OCI-LY3 (cell line): ENCODE data around the gene SNX2.

Experiments used
- H2AFZ ChIP-seq: fragments of 200-600, 300-600 bp; shearing (Covaris generic); 2 replicates; pipeline ENCODE4 v1.6.0; 2014; ENCODE audit warnings: antibody characterized with exemption, low read depth, low read length
- H3K27ac ChIP-seq: fragments of 200-600, 300-600 bp; sonication (generic); 2 replicates; pipeline ENCODE4 v1.5.1; 2014; ENCODE audit warnings: mild to moderate bottlenecking, low read length, moderate library complexity, mixed read lengths
- H3K27me3 ChIP-seq: fragments of 200-600, 300-600 bp; sonication (generic); 2 replicates; pipeline ENCODE4 v1.6.1; 2014; ENCODE audit warnings: low read depth, low read length, mixed read lengths
- H3K36me3 ChIP-seq: fragments of 200-600, 300-600 bp; sonication (generic); replicated peaks from 2 replicates; pipeline ENCODE3; 2014; ENCODE audit warnings: low read depth, low read length, mixed read lengths
- H3K4me1 ChIP-seq: fragments of 300-600, 200-600 bp; sonication (generic); 2 replicates; pipeline ENCODE4 v1.6.1; 2014; ENCODE audit warnings: low read length, mixed read lengths
- H3K4me2 ChIP-seq: fragments of 200-600, 300-600 bp; sonication (generic); 2 replicates; pipeline ENCODE4 v1.6.1; 2014; ENCODE audit warnings: low read length, mixed read lengths
- H3K4me3 ChIP-seq: fragments of 300-600, 200-600 bp; sonication (generic); 2 replicates; pipeline ENCODE4 v1.5.1; 2014; ENCODE audit warnings: antibody characterized with exemption, mild to moderate bottlenecking, low read length, moderate library complexity
- H3K79me2 ChIP-seq: fragments of 300-600, 200-600 bp; shearing (Covaris generic); 2 replicates; pipeline ENCODE4 v1.6.1; 2014; ENCODE audit warnings: mild to moderate bottlenecking, low read length, mixed read lengths
- H3K9ac ChIP-seq: fragments of 300-600, 200-600 bp; shearing (Covaris generic); 2 replicates; pipeline ENCODE4 v1.6.0; 2014; ENCODE audit warnings: mild to moderate bottlenecking, low read length, moderate library complexity
- H3K9me3 ChIP-seq: fragments of 200-600, 300-600 bp; shearing (Covaris generic); 2 replicates; pipeline ENCODE4 v1.6.1; 2014; ENCODE audit warnings: low read length, mixed read lengths; ENCODE audit not compliant: insufficient read depth
- H4K20me1 ChIP-seq: fragments of 200-600, 300-600 bp; sonication (generic); 2 replicates; pipeline ENCODE4 v1.6.1; 2016; ENCODE audit warnings: low read length, mixed read lengths; ENCODE audit not compliant: insufficient read depth
- EZH2phosphoT487 ChIP-seq: fragments of 200-600 bp; shearing (Covaris generic); IDR thresholded peaks from 2 replicates; pipeline ENCODE4 v1.6.1; 2018; ENCODE audit warnings: antibody characterized with exemption, mixed run types, low read depth
- TF ChIP-seq, protein P1 (sequence below): fragments of 200-600, 300-600 bp; sonication (generic); IDR thresholded peaks from 2 replicates; pipeline ENCODE4 v1.5.1; 2014; ENCODE audit warnings: antibody characterized with exemption, low read length, low read depth

Gene SNX2

GRCh38 chr5:122805481-122805880, 30.6 kb downstream of the SNX2 start:
- H3K4me2 ChIP-seq = no peak overlapping the region
- no peak overlapping the region for H3K27ac ChIP-seq
- H3K36me3 ChIP-seq = peaks cover 27% of the 10 kb centered on the region
- no peaks in the 10 kb centered on the region for H3K4me1 ChIP-seq
- H4K20me1 ChIP-seq = no peaks in the 10 kb centered on the region
- no peaks in the 10 kb centered on the region for H3K79me2 ChIP-seq
- TF ChIP-seq, protein P1, sequence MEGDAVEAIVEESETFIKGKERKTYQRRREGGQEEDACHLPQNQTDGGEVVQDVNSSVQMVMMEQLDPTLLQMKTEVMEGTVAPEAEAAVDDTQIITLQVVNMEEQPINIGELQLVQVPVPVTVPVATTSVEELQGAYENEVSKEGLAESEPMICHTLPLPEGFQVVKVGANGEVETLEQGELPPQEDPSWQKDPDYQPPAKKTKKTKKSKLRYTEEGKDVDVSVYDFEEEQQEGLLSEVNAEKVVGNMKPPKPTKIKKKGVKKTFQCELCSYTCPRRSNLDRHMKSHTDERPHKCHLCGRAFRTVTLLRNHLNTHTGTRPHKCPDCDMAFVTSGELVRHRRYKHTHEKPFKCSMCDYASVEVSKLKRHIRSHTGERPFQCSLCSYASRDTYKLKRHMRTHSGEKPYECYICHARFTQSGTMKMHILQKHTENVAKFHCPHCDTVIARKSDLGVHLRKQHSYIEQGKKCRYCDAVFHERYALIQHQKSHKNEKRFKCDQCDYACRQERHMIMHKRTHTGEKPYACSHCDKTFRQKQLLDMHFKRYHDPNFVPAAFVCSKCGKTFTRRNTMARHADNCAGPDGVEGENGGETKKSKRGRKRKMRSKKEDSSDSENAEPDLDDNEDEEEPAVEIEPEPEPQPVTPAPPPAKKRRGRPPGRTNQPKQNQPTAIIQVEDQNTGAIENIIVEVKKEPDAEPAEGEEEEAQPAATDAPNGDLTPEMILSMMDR = no peak
- no peak for TF ChIP-seq EZH2phosphoT487
- no peaks in the 10 kb centered on the region for H3K9me3 ChIP-seq
- H2AFZ ChIP-seq = no peak overlapping the region
- H3K27me3 ChIP-seq = no peaks in the 10 kb centered on the region
- H3K4me3 ChIP-seq = no peak overlapping the region
- no peak overlapping the region for H3K9ac ChIP-seq

DNA sequence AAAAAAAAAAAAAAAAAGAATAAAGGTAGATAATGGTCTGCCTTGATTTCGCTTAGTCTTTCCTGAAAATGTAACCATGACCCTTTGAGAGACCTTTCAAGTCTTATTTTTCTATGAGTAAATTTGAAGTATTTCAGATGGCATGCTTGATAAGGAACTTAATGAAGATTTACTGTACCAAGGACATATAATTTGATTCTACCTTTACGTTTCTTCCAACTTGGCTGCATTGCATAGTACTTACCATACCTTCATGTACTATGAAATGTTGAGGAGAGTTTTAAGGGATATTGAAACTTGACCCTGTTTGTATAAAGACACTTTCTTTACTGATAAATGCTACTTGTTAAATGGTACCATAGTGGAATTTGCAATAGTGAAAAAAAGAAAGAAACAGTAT, 35.5 kb downstream of the SNX2 start:
- H3K79me2 ChIP-seq = no peaks in the 10 kb centered on the region
- TF ChIP-seq, protein P1 = no peak
- TF ChIP-seq EZH2phosphoT487 = no peak
- H3K4me3 ChIP-seq = no peak overlapping the region
- no peaks in the 10 kb centered on the region for H3K9me3 ChIP-seq
- no peaks in the 10 kb centered on the region for H3K27me3 ChIP-seq
- H4K20me1 ChIP-seq = no peaks in the 10 kb centered on the region
- H3K4me2 ChIP-seq = no peak overlapping the region
- no peak overlapping the region for H3K27ac ChIP-seq
- no peak overlapping the region for H3K9ac ChIP-seq
- no peak overlapping the region for H2AFZ ChIP-seq
- peaks cover 14% of the 10 kb centered on the region for H3K36me3 ChIP-seq
- H3K4me1 ChIP-seq = no peaks in the 10 kb centered on the region

GRCh38 chr5:122815218-122815767, 40.4 kb downstream of the SNX2 start:
- Histone ChIP-seq H3K9me3 (no peaks in the 10 kb centered on the region), H3K4me1 (no peaks in the 10 kb centered on the region), H3K79me2 (no peaks in the 10 kb centered on the region), H3K4me3 (no peak overlapping the region), H3K4me2 (no peak overlapping the region), H3K36me3 (peaks cover 10% of the 10 kb centered on the region), H3K27ac (no peak overlapping the region), H4K20me1 (no peaks in the 10 kb centered on the region), H3K27me3 (no peaks in the 10 kb centered on the region), H2AFZ (no peak overlapping the region), H3K9ac (no peak overlapping the region)
- TF ChIP-seq, protein P1 = no peak
- TF ChIP-seq EZH2phosphoT487 = no peak

DNA sequence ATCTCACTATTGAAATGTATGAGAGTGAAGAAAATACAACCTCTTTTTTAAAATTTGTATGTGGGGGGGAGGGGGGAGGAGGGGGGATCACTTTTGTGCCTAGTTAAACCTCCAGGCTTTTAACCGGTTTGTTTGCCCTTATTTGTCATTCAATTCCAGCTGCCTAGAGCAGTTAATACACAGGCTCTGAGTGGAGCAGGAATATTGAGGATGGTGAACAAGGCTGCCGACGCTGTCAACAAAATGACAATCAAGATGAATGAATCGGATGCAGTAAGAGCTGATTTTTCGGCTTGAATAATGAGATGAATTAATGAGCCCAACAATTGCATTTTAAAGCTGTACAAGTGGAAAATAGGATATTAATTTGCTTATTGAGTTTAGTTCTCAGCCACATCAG, 41.9 kb downstream of the SNX2 start:
- no peak overlapping the region for H3K4me3 ChIP-seq
- no peak overlapping the region for H3K27ac ChIP-seq
- no peak overlapping the region for H2AFZ ChIP-seq
- H3K36me3 ChIP-seq = peaks cover 7% of the 10 kb centered on the region
- no peak for TF ChIP-seq EZH2phosphoT487
- TF ChIP-seq, protein P1 = no peak
- H3K9me3 ChIP-seq = no peaks in the 10 kb centered on the region
- H3K79me2 ChIP-seq = no peaks in the 10 kb centered on the region
- H4K20me1 ChIP-seq = no peaks in the 10 kb centered on the region
- H3K4me2 ChIP-seq = no peak overlapping the region
- H3K4me1 ChIP-seq = no peaks in the 10 kb centered on the region
- no peaks in the 10 kb centered on the region for H3K27me3 ChIP-seq
- H3K9ac ChIP-seq = no peak overlapping the region
